Lower leg skin (tissue), 3 donors: ENCODE results near the gene PRPF31.

Experiments
- POLR2A ChIP-seq, 2 donors: fragments of 450-650 bp; IDR thresholded peaks; one replicate each; pipeline ENCODE4 v1.6.1; 2016 to 2017; ENCODE audit warnings: antibody characterized with exemption in 2 of 2, mild to moderate bottlenecking in 1 of 2, moderate library complexity in 1 of 2
- TF ChIP-seq, protein P1 (sequence below), 3 donors: fragments of 450-650 bp; IDR thresholded peaks; one replicate each; pipeline ENCODE4 v1.5.1; 2016; ENCODE audit warnings: antibody characterized with exemption in 3 of 3, mild to moderate bottlenecking in 3 of 3, moderate library complexity in 2 of 3

DNA sequence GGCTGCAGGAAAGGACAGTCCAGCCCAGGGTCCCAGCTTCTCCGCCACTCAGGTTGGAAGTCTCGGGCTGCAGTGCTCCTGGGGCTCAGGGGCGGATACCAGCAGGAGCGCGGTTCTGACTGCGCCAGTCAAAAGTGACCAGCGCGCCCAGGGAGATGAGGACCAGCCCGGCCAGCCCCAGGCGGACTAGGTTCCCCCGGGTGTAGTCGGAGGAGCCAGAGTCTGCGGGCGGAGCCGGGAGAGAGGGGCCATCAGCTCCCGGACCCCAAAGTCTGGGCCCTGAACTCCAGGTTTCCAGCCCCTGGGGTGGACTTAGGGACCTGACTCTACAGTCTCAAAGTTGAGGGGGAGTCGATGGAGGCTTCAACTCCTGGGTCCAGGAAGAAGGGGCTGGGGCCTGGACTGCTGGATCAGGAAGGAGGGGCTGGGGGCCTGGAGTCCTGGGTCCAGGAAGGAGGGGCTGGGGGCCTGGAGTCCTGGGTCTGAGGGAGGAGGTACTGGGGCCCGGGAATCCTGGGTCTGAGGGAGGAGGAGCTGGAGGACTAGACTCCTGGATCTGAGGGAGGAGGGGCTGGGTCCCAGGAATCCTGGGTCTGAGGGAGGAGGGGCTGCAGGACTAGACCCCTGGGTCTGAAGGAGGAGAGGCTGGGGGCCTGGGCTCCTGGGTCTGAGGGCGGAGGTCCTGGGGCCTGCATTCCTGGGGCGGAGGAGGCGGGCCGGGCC, 20.3 kb upstream of the PRPF31 start:
- TF ChIP-seq, protein P1, sequence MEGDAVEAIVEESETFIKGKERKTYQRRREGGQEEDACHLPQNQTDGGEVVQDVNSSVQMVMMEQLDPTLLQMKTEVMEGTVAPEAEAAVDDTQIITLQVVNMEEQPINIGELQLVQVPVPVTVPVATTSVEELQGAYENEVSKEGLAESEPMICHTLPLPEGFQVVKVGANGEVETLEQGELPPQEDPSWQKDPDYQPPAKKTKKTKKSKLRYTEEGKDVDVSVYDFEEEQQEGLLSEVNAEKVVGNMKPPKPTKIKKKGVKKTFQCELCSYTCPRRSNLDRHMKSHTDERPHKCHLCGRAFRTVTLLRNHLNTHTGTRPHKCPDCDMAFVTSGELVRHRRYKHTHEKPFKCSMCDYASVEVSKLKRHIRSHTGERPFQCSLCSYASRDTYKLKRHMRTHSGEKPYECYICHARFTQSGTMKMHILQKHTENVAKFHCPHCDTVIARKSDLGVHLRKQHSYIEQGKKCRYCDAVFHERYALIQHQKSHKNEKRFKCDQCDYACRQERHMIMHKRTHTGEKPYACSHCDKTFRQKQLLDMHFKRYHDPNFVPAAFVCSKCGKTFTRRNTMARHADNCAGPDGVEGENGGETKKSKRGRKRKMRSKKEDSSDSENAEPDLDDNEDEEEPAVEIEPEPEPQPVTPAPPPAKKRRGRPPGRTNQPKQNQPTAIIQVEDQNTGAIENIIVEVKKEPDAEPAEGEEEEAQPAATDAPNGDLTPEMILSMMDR (IDR thresholded peaks at IDR 0.05): no peak
- no peak for TF ChIP-seq POLR2A (IDR thresholded peaks at IDR 0.05)
